Measurements from ENCODE around the gene PRKCH. TPM values are rescaled to one million over a fixed set of nuclear protein-coding genes. Genes with fewer than 3 reads are reported as not detected.

PRKCH gene
- total and polyA plus RNA-seq, 2 donors (not counting 3 experiments of a cell fraction or from before 2014, with no cell fraction given), result 97.7 to 103 TPM

GRCh38 chr14:61421212-61421923, 100.0 kb downstream of the PRKCH start:
- Histone ChIP-seq H3K9me3 (replicated peaks; ENCODE audit: control insufficient read depth, insufficient read depth, low read length) (no peaks in the 10 kb centered on the region), H3K4me3 (replicated peaks in 1 of 3; ENCODE audit: insufficient read depth in 1 of 3, low read depth in 1 of 3, low read length in 3 of 3) (no peak overlapping the region), H3K79me2 (ENCODE audit: control insufficient read depth, insufficient read depth, low read length) (peaks cover 69% of the 10 kb centered on the region), H3K27me3 (ENCODE audit: control insufficient read depth in 2 of 2, insufficient read depth in 2 of 2, low read length in 2 of 2) (no peaks in the 10 kb centered on the region), H3K36me3 (ENCODE audit: control insufficient read depth in 2 of 2, extremely low read depth in 1 of 2, insufficient read depth in 2 of 2, low read length in 2 of 2) (no peaks in the 10 kb centered on the region), H3K4me1 (ENCODE audit: control insufficient read depth, extremely low read depth, insufficient read depth, low read length) (peaks cover 43% of the 10 kb centered on the region), H3K9ac (replicated peaks; ENCODE audit: extremely low read depth, insufficient read depth, low read length) (no peak overlapping the region), H3K4me2 (ENCODE audit: insufficient read depth, low read length) (no peak overlapping the region), H2AFZ (ENCODE audit: low read depth, low read length) (no peak overlapping the region), H3K9me1 (replicated peaks; ENCODE audit: control insufficient read depth, extremely low read depth, insufficient read depth, low read length) (no peaks in the 10 kb centered on the region), H4K20me1 (replicated peaks; ENCODE audit: control insufficient read depth, extremely low read depth, insufficient read depth, low read length) (no peaks in the 10 kb centered on the region), H3K27ac (ENCODE audit: insufficient read depth, low read depth, low read length) (no peak overlapping the region)
- ChIA-PET POLR2A (no interaction called here), CTCF (interaction anchor here (0.6 to 3.5 kb wide), 5 partner anchors 8 to 18 kb away, joined by 3 to 21 read pairs (median 4); no protein-coding TSS in a partner anchor)
- dilution Hi-C loops (cut with MboI; ENCODE audit: extremely low pct_ligation_motif_present, low sequenced_read_pairs), result no loop called here
- BruUV-seq (replicated peaks), result no TSS peak
- DNase-seq (ENCODE audit: low read depth, low spot score) (no peak), FAIRE-seq (no peak)
- TF ChIP-seq FOS (IDR thresholded peaks at IDR 0.05; ENCODE audit: borderline replicate concordance, insufficient read depth, low read length), result no peak
- TF ChIP-seq CTCF (IDR thresholded peaks at IDR 0.05; ENCODE audit: extremely low read depth in 1 of 2, insufficient read depth in 1 of 2, low read depth in 1 of 2, low read length in 2 of 2), result no peak
- no peak for TF ChIP-seq EZH2 (IDR thresholded peaks at IDR 0.05; ENCODE audit: borderline replicate concordance, low read depth, low read length, severe bottlenecking)
- TF ChIP-seq GATA2 (IDR thresholded peaks at IDR 0.05; ENCODE audit: insufficient read depth, insufficient read length, low read depth, low read length), result no peak
- no peak for TF ChIP-seq MAX (IDR thresholded peaks at IDR 0.05; ENCODE audit: insufficient read depth, insufficient read length)
- TF ChIP-seq POLR2AphosphoS5 (IDR thresholded peaks at IDR 0.05; ENCODE audit: insufficient read depth, low read depth, low read length), result no peak
- no peak for TF ChIP-seq POLR2A (IDR thresholded peaks at IDR 0.05; ENCODE audit: low read depth, low read length)
- no peak for TF ChIP-seq MYC (IDR thresholded peaks at IDR 0.05; ENCODE audit: low read depth, low read length)
- no peak for TF ChIP-seq JUN (IDR thresholded peaks at IDR 0.05; ENCODE audit: borderline replicate concordance, insufficient read depth, insufficient read length, low read depth)
- intact Hi-C loops (cut with micrococcal nuclease), result no loop called here
